Muscle of leg (tissue), 11 donors: ENCODE results near the gene PTPRC. TPM values are rescaled to one million over a fixed set of nuclear protein-coding genes. Genes with fewer than 3 reads are reported as not detected.

Experiments
- DNase-seq: peaks from one replicate; pipeline ENCODE4 v3.0.0; 2013
- H3K27ac ChIP-seq: one replicate; pipeline ENCODE4 v1.5.1; 2013; ENCODE audit warnings: mild to moderate bottlenecking, low read length, control low read depth
- H3K27me3 ChIP-seq: one replicate; pipeline ENCODE4 v1.6.1; 2013; ENCODE audit warnings: low read length; ENCODE audit not compliant: control insufficient read depth, insufficient read depth
- H3K36me3 ChIP-seq: one replicate; pipeline ENCODE4 v1.6.1; 2013; ENCODE audit warnings: low read length; ENCODE audit not compliant: control insufficient read depth, insufficient read depth
- H3K4me1 ChIP-seq: one replicate; pipeline ENCODE4 v1.6.1; 2013; ENCODE audit warnings: low read length; ENCODE audit not compliant: control insufficient read depth, insufficient read depth
- H3K4me3 ChIP-seq: one replicate; pipeline ENCODE4 v1.5.1; 2013; ENCODE audit warnings: low read length, control low read depth
- H3K9me3 ChIP-seq: replicated peaks from 2 replicates; pipeline ENCODE4 v1.6.1; 2013; ENCODE audit warnings: low read depth, low read length; ENCODE audit not compliant: control insufficient read depth
- WGBS: methylation state at CpG from one replicate; pipeline ENCODE4 v1.1.5; 2013; ENCODE audit warnings: missing lambda C conversion rate; ENCODE audit not compliant: insufficient coverage; 5-methylcytosine and 5-hydroxymethylcytosine counted together
- polyA plus RNA-seq, 8 donors: library from polyadenylated mRNA; unstranded; fragments of 120-200 nt; gene quantifications; one replicate each; pipeline versions ENCODE4 v1.2.1 to v1.2.3, GENCODE V29; 2013; ENCODE audit warnings: inconsistent platforms in 1 of 8, low replicate concordance in 1 of 8; ENCODE audit not compliant: insufficient read length in 8 of 8, insufficient read depth in 1 of 8
- total RNA-seq: library from RNA; stranded (reverse); fragments of 120-200 nt; gene quantifications from one replicate; pipeline ENCODE4 v1.2.4, GENCODE V29; 2013

Gene PTPRC
- total and polyA plus RNA-seq, 9 donors: 3.4 to 5.8 (median 4.7) TPM

GRCh38 chr1:198633675-198634121, 5.1 kb upstream of the PTPRC start:
- Histone ChIP-seq H3K27me3 (no peaks in the 10 kb centered on the region), H3K36me3 (no peaks in the 10 kb centered on the region), H3K27ac (no peak overlapping the region), H3K4me1 (no peaks in the 10 kb centered on the region), H3K9me3 (no peaks in the 10 kb centered on the region), H3K4me3 (no peak overlapping the region)
- DNase-seq: peak; percentile 16
- 89% methylated on average over 1 of the region's 2 CpGs for WGBS

GRCh38 chr1:198635964-198636363, 2.9 kb upstream of the PTPRC start:
- H3K27me3 ChIP-seq: no peaks in the 10 kb centered on the region
- H3K27ac ChIP-seq: no peak overlapping the region
- H3K4me1 ChIP-seq: no peaks in the 10 kb centered on the region
- H3K36me3 ChIP-seq: no peaks in the 10 kb centered on the region
- DNase-seq: no peak
- no peak overlapping the region for H3K4me3 ChIP-seq
- H3K9me3 ChIP-seq: no peaks in the 10 kb centered on the region

GRCh38 chr1:198636391-198636790, 2.4 kb upstream of the PTPRC start:
- WGBS: 60% methylated on average over 1 of the region's 2 CpGs

GRCh38 chr1:198637157-198637556, 1.7 kb upstream of the PTPRC start:
- DNase-seq: no peak
- H3K4me1 ChIP-seq: no peaks in the 10 kb centered on the region
- WGBS: no CpG with 5 or more reads among the region's 2 CpGs
- H3K4me3 ChIP-seq: no peak overlapping the region
- no peaks in the 10 kb centered on the region for H3K27me3 ChIP-seq
- H3K9me3 ChIP-seq: no peaks in the 10 kb centered on the region
- no peak overlapping the region for H3K27ac ChIP-seq
- no peaks in the 10 kb centered on the region for H3K36me3 ChIP-seq

More at GRCh38 chr1:198636391-198636790, 2.4 kb upstream of the PTPRC start:
- Histone ChIP-seq H3K27ac (no peak overlapping the region), H3K4me3 (no peak overlapping the region), H3K36me3 (no peaks in the 10 kb centered on the region), H3K4me1 (no peaks in the 10 kb centered on the region), H3K9me3 (no peaks in the 10 kb centered on the region), H3K27me3 (no peaks in the 10 kb centered on the region)
- DNase-seq: no peak

GRCh38 chr1:198637916-198638437, 863 bp upstream of the PTPRC start:
- Histone ChIP-seq H3K27me3 (no peaks in the 10 kb centered on the region), H3K4me1 (no peaks in the 10 kb centered on the region), H3K9me3 (no peaks in the 10 kb centered on the region), H3K4me3 (no peak overlapping the region), H3K36me3 (no peaks in the 10 kb centered on the region), H3K27ac (no peak overlapping the region)
- no peak for DNase-seq
- no CpG with 5 or more reads among the region's 1 CpG for WGBS

GRCh38 chr1:198638441-198638840, 399 bp upstream of the PTPRC start:
- Histone ChIP-seq H3K27me3 (no peaks in the 10 kb centered on the region), H3K27ac (no peak overlapping the region), H3K9me3 (no peaks in the 10 kb centered on the region), H3K4me3 (no peak overlapping the region), H3K36me3 (no peaks in the 10 kb centered on the region), H3K4me1 (no peaks in the 10 kb centered on the region)
- whole genome bisulfite sequencing: no CpG with 5 or more reads among the region's 1 CpG
- no peak for DNase-seq

- H3K4me1 ChIP-seq: no peaks in the 10 kb centered on the region
- H3K27me3 ChIP-seq: no peaks in the 10 kb centered on the region
- WGBS: no CpG with 5 or more reads among the region's 1 CpG
- no peak overlapping the region for H3K4me3 ChIP-seq
- DNase-seq: no peak
- H3K9me3 ChIP-seq: no peaks in the 10 kb centered on the region
- no peaks in the 10 kb centered on the region for H3K36me3 ChIP-seq
- H3K27ac ChIP-seq: no peak overlapping the region
Measured at GRCh38 chr1:198639671-198640143, 867 bp downstream of the PTPRC start.

GRCh38 chr1:198640174-198640573, 1.3 kb downstream of the PTPRC start:
- H3K27ac ChIP-seq: no peak overlapping the region
- no CpG with 5 or more reads among the region's 2 CpGs for WGBS

GRCh38 chr1:198641501-198641900, 2.7 kb downstream of the PTPRC start:
- H3K9me3 ChIP-seq: no peaks in the 10 kb centered on the region
- no peak overlapping the region for H3K4me3 ChIP-seq
- no peak overlapping the region for H3K27ac ChIP-seq
- no peaks in the 10 kb centered on the region for H3K27me3 ChIP-seq
- H3K4me1 ChIP-seq: no peaks in the 10 kb centered on the region
- no peak for DNase-seq
- no CpG with 5 or more reads among the region's 2 CpGs for WGBS
- H3K36me3 ChIP-seq: no peaks in the 10 kb centered on the region

More at GRCh38 chr1:198640174-198640573, 1.3 kb downstream of the PTPRC start:
- H3K4me1 ChIP-seq: no peaks in the 10 kb centered on the region
- no peaks in the 10 kb centered on the region for H3K36me3 ChIP-seq
- H3K4me3 ChIP-seq: no peak overlapping the region
- no peak for DNase-seq
- H3K27me3 ChIP-seq: no peaks in the 10 kb centered on the region
- no peaks in the 10 kb centered on the region for H3K9me3 ChIP-seq

- no peak overlapping the region for H3K27ac ChIP-seq
- WGBS: 80% methylated on average over 2 of the region's 5 CpGs
- no peak for DNase-seq
- H3K4me1 ChIP-seq: no peaks in the 10 kb centered on the region
- no peaks in the 10 kb centered on the region for H3K27me3 ChIP-seq
- no peaks in the 10 kb centered on the region for H3K9me3 ChIP-seq
- no peak overlapping the region for H3K4me3 ChIP-seq
- H3K36me3 ChIP-seq: no peaks in the 10 kb centered on the region
Measured at GRCh38 chr1:198641966-198642668, 3.3 kb downstream of the PTPRC start.
